NK-92 (cell line): Measurements from ENCODE around the gene ZNF493.

Experiments
- DNase-seq: peaks from one replicate; lab custom pipeline; 2025; ENCODE audit not compliant: unreplicated experiment; lab: John Stamatoyannopoulos, UW

ZNF493 gene

GRCh38 chr19:21396893-21397572, at the start of gene ZNF493:
TSS of gene ZNF493 (plus strand) at chr19:21397133. CDS start at chr19:21397238, 105 bp downstream.
- DNase-seq: peak; percentile 25

- DNase-seq: no peak
Observed at GRCh38 chr19:21352830-21353229, 44.1 kb upstream of the ZNF493 start.

GRCh38 chr19:21358768-21359451, 38.0 kb upstream of the ZNF493 start, which contains the start of gene ZNF738:
TSS of gene ZNF738 (plus strand) at chr19:21359000. CDS start at chr19:21359141, 141 bp downstream.
- no peak for DNase-seq

GRCh38 chr19:21362291-21362690, 34.6 kb upstream of the ZNF493 start:
- no peak for DNase-seq

GRCh38 chr19:21383980-21384582, 12.9 kb upstream of the ZNF493 start:
- DNase-seq: no peak

- no peak for DNase-seq
Observed at GRCh38 chr19:21396121-21396520, 812 bp upstream of the ZNF493 start.

- DNase-seq: no peak
Observed at GRCh38 chr19:21398851-21399250, 1.9 kb downstream of the ZNF493 start.

- no peak for DNase-seq
Observed at GRCh38 chr19:21402303-21402985, 5.5 kb downstream of the ZNF493 start.

- DNase-seq: no peak
Observed at GRCh38 chr19:21410166-21410565, 13.2 kb downstream of the ZNF493 start.

- DNase-seq: no peak
Observed at GRCh38 chr19:21422244-21422643, 25.3 kb downstream of the ZNF493 start.

GRCh38 chr19:21423057-21424041, 26.4 kb downstream of the ZNF493 start:
- no peak for DNase-seq

GRCh38 chr19:21430675-21431074, 33.7 kb downstream of the ZNF493 start:
- no peak for DNase-seq

GRCh38 chr19:21432590-21432989, 35.7 kb downstream of the ZNF493 start:
- DNase-seq: no peak

- DNase-seq: no peak
Observed at GRCh38 chr19:21434516-21434915, 37.6 kb downstream of the ZNF493 start.

- DNase-seq: no peak
Observed at GRCh38 chr19:21434967-21435544, 38.1 kb downstream of the ZNF493 start.

- DNase-seq: no peak
Observed at GRCh38 chr19:21439201-21439751, 42.3 kb downstream of the ZNF493 start.

GRCh38 chr19:21440321-21440720, 43.4 kb downstream of the ZNF493 start:
- no peak for DNase-seq

GRCh38 chr19:21451187-21451586, 54.3 kb downstream of the ZNF493 start:
- DNase-seq: no peak

- no peak for DNase-seq
Observed at GRCh38 chr19:21454901-21455300, 58.0 kb downstream of the ZNF493 start.

GRCh38 chr19:21460686-21461085, 63.8 kb downstream of the ZNF493 start:
- DNase-seq: no peak
